HG02970 (cell line): ENCODE data around the gene RHOJ.
"Not testable (repeated sequence)": the region's sequence is repeated elsewhere in the genome, so short reads cannot be mapped to it uniquely, and the experiment has no call there.

ENCODE experiments used
- ATAC-seq: cut with Tn5 transposase; IDR thresholded peaks from one replicate; pipeline ENCODE4 v1.9.1; 2021; ENCODE audit warnings: mild to moderate bottlenecking, moderate library complexity, moderate number of reproducible peaks; ENCODE audit not compliant: unreplicated experiment, low FRiP score

Gene RHOJ

DNA sequence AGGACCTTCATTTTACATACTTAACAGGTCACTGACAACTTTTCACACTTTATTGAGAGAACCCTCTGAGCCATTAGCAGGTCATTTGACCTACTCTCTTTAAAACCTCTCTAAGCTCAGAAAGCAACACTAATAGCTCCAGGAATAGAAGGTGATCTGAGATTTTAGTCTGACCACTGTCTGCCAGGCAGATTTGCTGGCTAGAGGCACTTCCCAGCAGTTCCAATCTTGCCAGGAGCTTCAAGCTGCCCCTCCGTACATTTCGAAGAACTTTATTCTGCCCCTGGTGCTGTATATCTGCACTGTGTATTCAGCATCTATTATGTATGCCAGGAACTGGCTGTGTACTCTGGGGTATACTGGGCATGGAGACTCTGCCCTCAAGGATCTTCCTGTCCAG, 58.2 kb downstream of the RHOJ start:
- ATAC-seq = no peak

DNA sequence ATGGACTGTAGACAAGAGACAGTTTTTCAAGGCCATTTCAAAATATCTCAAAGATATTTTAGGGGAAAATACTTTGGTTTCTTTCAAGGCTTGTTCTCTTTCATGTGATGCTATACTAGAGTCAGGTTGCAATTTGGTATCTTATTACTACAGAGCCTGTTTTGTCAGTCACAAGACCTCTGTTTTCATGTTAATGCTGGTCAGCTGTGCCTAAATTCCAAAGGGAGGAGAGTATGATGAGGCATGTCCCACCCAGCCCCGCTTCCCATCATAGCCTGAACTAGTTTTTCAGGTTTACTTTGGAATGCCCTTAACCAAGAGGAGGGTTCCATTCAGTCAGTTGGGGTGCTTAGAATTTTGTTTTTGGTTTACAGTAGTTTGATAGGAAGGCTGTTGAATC, 61.9 kb downstream of the RHOJ start:
- ATAC-seq = no peak

DNA sequence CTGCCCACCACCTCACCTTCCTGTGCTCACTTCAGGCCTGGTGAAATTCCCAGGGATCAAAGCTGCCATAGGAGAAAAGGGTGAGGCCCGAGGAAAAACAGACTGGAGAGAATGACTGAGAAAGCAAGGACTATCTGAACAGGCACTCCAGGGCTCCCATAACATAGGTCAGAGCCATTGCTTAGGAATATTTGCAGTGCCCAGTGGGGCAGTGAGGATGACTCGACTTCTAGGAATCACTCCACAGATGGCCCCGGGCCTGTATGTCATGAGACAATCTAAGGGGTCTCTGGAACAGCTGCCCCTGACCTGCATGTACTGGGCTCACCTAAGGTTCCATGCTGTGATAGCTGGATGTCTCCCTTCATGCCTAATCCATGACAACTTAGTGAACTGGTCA, 62.9 kb downstream of the RHOJ start:
- ATAC-seq = no peak

DNA sequence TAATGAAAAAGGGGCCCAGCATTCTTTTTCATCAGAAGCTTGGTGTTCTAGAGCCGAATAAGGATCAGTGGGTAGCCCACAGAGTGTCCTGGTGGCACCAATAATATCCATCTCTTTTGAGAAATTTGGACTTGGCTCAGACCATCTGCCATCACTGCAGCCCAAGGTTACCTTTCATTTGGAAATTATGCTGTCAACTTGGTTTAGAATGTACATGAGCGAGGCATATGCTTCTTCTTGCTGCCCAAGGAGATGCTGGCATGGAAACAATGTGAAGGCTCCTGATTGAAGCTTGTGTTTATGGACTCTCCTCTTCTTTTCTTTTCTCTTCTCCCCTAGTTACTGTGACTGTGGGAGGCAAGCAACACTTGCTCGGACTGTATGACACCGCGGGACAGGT, 64.5 kb downstream of the RHOJ start:
- no peak for ATAC-seq

DNA sequence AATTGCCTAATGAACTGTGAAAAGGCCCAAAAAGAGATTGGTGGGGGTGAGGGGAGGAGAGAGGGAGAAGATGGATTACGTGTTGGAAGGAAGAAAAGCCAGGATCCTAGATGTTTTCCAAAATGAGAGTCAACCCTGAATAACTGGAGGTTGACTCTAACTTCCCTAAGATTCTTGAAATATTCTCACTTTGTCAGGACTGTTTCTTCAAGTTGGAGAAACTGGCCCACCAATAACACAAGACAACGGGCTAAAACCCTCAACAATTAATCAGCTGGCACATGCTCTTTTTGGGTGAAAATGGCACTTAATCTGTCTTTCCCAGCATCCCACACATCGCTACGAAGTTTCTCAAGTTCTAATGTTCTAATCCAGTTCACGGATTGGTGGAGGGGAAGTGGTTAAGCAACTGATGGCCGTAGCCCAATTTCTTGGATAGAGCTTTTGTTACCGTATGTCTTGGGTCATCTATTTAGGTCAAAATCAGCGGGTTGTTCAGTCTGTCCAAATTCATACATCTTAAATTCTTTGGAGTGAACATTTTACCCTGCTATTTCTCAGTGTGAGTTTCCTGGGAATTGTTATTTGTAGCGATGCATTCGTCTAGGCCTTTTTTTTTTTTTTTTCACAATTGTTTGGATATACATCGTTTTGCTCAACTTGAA, 65.5 kb downstream of the RHOJ start:
- ATAC-seq = no peak

DNA sequence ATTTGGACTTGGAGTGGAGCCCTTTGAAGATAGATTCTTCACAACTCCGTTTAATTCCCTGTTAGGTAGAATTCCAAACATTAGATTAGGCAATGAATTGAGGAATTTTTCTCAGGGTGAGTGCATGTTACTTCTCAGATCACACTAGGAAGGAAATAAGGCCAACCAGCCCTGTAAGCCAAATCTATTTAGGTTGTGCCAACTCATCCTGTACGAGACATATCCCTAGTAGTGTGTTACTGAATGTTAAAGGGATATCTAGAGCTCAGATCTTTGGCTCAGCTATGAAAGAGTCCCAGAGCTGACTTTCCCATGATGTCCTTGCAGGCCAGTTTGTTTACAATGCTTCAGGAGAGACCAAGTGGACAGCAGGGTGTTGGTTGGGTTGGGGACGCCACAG, 68.9 kb downstream of the RHOJ start:
- no peak for ATAC-seq

DNA sequence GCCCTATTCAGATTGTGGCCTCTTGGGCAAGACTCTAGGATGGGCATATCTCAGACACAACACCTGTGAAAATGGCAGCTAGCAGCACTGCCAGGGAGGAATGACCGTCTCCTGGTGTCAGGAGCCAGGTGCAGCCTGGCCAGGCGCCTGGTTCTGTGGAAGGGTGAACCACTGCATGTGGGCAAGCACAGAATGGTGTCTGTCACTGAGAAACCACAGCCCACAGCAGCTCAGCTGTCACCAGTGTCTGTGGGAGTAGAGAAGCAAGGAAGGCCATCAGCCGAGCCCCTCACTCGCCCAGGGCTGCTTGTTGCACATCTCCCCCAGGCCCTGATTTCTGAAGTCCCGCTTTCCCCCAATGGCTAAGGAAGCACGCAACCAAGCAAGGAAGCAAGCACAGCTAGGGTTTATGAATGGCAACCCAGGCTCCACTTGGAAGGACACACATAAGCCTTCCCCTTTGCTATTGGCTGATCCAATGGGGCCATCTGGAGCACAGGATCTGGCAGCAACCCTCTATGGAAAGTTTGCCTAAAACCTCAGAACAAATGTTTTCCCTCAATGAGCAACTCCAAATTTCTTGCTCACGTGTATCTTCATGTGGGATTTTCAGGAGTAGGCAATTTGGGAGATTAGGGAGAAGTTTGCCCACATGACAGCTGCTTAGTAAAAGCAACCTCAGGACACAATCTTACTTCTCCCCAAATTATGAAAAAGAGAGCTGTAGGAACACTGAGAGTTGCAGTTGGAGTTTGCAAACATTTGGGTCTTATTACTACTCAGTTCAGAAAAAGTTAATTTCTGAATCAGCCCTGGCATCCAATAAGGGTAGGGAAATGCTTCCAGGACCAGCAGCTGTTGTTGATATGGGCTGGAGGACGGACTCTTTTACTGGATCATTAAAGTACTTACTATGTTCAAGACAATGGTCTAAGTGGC, 69.7 kb downstream of the RHOJ start:
- ATAC-seq = no peak

DNA sequence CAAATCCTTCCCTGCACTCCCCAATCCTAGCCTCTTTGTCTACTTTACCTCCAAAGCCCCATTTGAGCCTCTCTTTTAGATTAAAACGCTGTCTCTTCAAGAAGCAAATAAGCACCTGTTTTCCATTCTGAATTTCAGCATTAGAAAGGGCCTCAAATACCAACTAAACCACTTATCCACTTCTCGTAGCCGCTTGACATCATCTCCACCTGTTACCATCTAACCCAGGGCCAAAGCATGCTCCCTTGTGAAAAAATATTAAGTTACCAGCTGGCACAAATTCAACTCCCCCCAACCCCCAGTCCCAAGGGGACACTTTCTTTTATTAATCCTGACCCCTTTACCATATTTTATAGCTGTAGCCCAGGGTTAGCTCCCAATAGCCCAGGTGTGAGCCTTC, 71.4 kb downstream of the RHOJ start:
- ATAC-seq = no peak

DNA sequence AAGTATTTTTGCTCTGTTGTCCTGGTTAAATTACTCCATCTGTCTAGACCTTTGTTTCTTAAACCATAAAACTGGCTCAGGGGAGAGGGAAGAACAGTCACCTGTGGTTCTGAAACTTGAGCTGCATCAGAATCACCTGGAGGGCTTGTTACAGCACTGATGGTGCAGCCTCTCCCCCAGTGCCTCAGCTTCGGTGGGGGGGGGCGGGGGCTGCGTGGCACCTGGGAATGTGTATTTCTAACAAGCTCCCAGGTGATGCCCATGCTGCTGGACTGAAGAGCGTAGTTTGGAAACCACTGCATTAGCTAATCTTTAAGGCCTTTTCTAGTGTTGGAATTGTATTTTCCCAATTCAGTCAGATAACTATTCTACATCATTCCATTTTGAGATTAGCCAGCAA, 71.8 kb downstream of the RHOJ start:
- ATAC-seq = no peak

DNA sequence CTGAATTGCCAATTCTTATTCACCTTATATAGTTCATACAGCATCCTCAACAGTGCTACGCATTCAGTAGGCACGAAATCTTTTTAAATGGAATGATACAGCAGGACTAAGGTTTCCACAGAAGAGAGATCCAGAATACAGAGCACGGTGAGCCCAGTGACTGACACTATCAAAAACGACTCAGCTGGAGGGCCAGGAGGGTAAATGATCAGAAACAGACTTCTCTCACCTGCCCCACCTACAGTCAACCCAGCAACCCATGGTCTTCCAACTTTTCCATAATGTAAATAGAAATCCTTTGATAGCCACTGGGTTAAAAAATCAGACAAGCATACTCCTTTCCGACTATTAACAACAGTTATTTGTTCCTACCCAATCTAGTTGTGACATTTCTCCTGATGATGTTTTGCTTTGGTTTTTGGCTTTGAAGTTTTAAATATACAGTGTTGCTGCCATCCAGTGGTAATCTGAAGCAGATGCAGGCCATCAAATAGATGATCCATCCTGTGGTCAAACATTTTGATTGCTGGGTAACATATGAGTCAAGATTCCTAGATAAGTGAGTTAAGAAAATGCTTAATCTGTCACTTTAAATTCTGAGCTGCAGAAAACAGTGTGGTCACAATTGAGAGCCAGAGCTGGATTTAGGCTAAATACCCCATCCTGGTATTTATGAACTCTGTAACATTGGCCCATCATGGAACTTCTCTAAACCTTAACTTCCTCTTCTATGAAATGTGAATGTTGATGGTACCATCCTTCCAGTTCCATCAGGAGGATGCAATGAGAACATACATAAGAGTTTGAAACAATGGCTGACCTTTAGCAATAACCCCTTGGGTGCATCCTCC, 72.5 kb downstream of the RHOJ start:
- no peak for ATAC-seq

DNA sequence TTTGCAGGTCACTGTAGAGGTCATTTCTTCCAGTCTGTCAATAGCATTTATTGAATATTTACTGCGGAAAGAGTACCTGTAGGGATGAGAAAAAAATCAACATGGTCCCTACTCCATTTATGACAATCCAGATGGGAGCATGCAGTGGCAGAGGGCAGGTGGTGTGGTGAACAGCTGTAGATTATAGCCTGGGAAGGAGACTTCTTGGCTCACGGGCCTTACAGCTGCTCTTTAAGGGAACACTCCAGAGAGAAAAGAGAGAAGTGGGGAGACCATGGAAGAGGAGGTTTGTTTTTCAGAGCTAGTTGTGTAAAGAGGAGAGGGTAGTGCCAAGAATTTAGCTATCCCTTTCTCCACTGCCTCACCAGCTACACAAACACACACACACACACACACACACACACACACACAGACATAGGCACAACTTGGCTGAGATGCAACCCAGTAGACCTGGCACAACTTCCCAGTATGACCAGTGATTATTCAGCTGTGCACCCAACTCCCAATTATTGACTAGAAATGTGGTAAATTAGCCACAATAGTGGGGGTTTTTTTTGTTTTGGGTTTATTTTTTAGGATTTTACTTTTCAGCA, 73.4 kb downstream of the RHOJ start:
- ATAC-seq = no peak

DNA sequence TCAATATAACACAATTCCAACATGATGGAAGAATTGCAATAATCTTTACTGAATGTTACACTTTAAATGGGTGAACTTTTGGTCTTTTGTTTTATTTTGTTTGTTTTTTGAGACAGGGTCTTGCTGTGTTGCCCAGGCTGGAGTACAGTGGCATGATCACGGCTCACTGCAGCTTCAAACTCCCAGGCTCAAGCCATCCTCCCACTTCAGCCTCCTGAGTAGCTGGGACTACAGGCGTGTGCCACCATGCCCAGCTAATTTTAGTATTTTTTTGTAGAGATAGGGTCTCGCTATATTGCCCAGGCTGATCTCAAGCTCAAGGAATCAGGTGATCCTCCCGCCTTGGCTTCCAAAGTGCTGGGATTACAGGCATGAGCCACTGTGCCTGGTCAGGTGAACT, 75.7 kb downstream of the RHOJ start:
- ATAC-seq = not testable (repeated sequence)

DNA sequence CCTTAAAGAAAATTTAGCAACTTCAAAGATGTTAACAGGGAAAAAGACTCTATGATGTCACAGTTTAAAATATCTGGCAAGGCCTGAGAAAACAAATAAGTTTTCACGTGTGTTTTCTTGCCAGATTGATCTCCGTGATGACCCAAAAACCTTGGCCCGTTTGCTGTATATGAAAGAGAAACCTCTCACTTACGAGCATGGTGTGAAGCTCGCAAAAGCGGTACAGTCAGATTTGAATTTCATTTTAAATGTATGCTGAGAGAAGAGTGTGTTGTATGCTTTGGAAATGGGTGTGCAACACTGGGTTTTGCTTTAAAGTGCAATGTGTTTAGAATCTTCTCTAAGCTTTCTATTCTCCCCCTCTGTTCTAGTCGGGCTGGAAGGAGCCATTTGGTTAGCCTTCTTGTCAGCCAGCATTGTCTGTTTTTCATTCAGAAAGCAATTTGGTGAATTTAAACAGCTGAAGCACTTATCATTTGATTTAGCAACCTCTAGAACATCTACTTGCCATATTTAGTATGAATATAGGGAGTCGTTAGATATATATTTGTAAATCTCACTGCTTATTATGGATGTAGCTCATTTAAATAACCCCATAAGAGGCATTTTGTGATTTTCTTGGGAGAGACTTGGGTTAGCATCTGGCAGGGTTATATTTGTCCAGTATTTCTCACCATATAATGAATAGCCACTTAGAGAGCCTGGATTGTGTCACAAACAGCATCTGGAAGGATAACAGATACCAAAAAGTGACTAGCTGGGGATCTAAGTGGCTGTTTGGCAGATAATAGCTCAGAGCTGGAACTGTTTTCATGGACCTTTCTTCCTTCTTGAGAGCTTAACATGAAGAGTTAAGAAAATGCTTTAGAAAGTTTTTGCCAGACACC, 79.0 kb downstream of the RHOJ start:
- ATAC-seq = no peak

DNA sequence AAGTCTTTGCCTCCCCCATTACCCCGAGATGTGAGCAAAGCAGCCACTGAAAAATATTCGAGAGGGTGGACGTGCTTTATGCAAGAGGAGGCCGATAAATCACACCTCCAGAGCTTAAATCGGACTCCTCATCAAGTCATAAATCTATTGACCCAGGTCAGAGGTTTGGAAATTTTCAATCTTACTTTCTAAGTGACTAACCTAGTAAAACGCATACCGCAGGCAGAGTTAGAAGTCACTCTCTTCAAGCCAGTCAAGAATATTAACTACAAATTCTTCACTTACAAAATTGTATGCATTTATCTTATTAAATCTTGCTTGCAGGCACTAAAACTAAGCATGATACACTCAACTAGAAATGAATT, 79.6 kb downstream of the RHOJ start:
- no peak for ATAC-seq

DNA sequence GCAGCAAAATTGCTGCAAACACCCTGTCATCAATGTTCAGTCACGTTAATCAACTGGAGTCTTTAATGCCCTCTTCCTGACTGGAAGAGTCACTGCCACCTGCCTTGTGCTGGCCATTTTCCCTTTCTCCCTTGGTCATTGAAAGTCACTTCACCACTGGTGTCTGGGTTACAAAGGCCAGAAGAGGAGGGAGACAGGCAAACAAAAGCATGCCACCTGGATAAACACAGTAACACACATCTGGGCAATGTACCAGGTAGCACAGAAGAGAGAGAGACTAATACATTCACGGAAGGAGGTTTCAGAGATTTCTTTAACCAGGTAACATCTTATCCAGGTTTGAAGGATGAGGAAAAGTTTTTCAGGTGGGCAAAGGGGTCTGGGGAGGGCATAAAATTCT, 81.8 kb downstream of the RHOJ start:
- no peak for ATAC-seq

DNA sequence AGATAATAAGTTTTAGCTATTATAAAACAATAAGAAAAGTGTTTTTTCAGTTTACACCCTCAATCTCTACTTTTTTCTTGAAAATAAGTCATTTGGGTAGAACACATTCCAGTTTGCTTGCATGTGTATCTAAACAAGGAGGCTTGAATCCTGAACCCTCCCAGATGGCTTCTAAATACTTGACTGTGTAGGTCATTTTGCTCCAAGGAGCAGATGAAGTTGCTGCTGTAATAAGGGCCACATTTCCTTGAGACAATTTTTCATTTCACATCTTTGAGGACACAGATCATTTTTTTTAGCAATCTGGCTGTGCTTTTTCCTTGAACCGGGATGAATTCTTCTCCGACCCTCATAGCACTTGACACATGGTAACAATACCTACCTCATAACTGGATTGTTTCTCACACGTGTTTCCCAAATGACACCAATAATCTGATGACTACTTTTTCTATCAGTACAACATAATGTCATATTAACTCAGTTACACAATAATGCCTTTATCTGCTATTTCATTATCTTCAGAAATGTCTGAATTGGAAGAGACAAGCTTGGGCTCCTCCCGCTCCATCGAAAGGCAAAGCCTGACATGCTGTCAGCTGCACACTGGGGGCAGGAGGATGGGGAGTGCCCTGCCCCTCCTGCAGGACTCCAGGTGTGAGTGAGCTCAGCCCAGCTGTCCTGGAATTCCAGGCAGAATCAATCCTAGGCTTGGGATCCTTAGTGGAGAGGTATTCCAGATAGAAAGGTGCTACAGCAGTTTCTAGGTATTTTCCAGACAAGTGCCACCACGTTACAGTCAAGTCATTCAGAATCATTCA, 83.6 kb downstream of the RHOJ start:
- ATAC-seq = no peak

DNA sequence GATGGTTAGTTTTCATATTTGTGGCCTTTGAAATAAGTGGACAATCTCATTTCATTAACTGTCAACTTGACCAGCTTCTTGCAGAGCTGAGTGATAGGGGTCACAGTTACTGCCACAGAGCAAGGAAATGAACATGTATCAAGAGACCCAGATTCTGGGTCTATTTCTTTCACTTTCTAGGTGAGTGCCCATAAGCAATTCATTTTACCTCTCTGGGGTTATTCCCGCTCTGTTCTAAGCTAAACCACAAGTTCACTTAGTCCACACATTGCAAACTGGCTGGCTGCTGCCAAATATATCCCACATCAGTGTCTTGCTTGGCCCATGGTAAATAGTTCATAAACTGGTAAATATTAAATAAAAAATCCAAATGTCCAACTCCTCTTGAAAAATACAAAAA, 84.6 kb downstream of the RHOJ start:
- no peak for ATAC-seq

DNA sequence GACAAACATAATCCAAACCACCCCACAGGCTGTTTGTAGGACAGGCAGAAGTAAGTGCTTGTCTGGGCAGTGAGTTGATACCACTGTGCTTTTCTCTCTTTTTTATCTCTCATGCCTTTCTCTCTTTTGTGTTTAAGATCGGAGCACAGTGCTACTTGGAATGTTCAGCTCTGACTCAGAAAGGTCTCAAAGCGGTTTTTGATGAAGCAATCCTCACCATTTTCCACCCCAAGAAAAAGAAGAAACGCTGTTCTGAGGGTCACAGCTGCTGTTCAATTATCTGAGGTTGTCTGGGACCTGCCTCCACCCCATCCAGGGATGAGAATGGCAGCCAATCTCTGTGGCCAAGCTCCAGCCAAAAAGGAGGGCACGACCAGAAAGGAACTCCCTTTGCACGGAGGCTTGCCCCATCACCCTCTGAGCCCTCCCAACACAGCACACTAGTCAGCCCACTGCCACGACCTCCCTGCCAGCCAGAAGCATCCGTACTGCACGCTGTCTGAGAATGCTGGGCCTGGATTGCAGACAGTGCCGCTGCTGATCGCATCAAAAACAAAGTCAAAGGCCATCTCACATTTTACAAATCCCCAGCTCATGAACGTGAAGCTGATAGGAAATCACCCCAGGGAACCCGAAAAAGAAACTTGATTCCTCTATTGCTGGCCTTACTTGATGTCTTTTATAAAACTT, 86.6 kb downstream of the RHOJ start:
- no peak for ATAC-seq
